Thyroid gland (tissue), 4 donors: ENCODE results near the gene BCL7B.

Experiments used
- CTCF ChIP-seq, 6 experiments: fragments of 200-600 bp in 3 of 6; fragments of 450-650 bp in 3 of 6; sonication (generic) in 3 of 6; IDR thresholded peaks; one replicate each; pipeline ENCODE4 v1.5.1; 2016 to 2019; ENCODE audit warnings: antibody characterized with exemption in 6 of 6, mild to moderate bottlenecking in 2 of 6, inconsistent platforms in 1 of 6, moderate library complexity in 1 of 6
- POLR2A ChIP-seq, 2 donors: fragments of 450-650 bp; IDR thresholded peaks; one replicate each; pipeline ENCODE4 v1.6.1; 2017; ENCODE audit warnings: antibody characterized with exemption in 2 of 2, mild to moderate bottlenecking in 2 of 2, moderate library complexity in 1 of 2

- TF ChIP-seq CTCF (IDR thresholded peaks at IDR 0.05) (no peak), POLR2A (IDR thresholded peaks at IDR 0.05) (no peak)
Measured at GRCh38 chr7:73599151-73599882, 41.8 kb upstream of the BCL7B start.
